NCI-H2171 (cell line): ENCODE results near the gene FHDC1.

ENCODE experiments used
- DNase-seq: peaks from one replicate; lab custom pipeline; 2025; lab: John Stamatoyannopoulos, UW

The FHDC1 gene

DNA sequence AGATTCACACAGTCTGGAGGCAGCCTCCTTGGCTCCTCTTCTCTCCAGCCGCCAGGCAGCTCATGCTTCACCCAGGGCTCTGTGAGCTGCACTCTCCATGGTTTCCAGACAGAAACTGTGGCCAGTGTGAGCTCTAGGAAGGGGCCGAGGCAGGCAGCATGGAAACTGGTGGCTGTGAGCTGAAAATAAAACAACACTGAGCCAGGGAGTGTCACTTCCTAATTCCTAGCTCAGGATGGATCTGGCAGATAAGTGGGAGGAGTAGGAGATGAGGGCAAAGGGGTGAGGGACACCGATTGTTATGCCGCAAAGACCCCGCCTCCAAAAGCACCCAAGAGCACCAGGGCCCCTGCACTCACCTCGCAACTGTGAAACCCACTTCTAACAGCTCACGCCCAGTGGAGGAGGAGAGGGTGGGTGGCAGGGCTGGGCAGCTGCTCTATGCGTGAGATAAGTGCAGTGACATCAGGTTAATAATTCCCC is 69.8 kb downstream of the FHDC1 start:
- DNase-seq = no peak

DNA sequence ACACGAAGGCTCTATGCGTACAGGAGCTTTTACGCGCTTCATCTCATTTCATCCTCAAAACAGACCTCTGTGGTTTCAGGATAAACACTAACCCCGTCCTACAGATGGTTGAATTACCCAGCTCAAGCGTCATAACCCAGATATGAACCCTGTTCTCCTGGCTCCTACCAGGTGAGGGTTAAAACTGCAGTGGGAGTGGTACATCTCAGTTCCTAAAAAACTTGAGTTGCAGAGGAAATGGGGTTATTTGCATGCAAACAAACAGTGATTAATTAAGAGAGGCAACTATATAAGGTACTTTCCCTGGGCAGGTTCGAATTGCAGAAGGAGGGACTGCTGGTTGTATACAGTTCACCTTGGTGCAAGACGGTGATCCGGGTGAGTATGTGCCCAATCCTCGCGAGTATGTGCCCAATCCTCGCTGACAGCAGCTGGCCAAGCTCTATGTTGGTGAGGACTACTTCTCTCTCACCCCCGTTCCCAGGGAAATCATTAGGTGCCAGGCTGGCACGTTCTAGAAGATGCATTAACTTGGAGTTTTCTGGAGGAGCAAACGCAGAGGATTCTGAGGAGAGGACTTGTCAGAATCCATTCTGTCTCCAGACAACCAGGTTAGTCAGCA is 72.6 kb downstream of the FHDC1 start:
- DNase-seq = no peak

DNA sequence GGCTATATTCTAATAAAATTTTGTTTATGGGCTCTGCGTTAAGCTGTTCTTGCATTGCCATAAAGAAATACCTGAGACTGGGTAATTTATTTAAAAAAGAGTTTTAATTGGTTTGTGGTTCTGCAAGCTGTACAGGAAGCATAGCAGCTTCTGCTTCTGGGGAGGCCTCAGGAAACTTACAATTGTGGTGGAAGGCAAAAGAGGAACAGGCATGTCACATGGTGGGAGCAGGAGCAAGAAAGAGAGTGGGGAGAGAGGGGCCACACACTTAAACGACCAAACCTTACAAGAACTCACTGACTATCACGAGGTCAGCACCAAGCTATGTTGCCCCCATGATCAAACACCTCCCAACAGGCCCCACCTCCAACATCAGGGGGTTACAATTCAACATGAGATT is 74.0 kb downstream of the FHDC1 start:
- no peak for DNase-seq

- peak; percentile 52 for DNase-seq
These were observed 77.3 kb downstream of the FHDC1 start for GRCh38 chr4:153013202-153013977.

DNA sequence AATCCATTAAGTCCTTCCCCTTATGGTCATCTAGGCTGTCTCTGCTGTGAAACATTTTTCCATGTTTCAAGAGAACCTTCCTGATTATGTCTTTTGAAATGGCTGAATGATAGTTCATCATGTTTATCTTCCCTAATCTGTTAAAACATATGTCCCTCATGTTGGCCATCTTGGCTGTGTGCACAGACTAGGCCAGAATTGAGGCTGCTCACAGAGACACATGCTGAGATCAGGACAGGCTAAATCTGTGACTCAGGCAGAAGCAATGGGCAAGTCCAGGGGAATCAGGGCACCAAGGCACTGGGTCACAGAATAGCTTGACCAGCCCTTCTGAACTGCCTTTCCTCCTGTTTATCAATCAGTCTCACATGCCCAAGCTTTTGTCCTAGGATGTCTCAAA is 78.3 kb downstream of the FHDC1 start:
- DNase-seq = no peak

DNA sequence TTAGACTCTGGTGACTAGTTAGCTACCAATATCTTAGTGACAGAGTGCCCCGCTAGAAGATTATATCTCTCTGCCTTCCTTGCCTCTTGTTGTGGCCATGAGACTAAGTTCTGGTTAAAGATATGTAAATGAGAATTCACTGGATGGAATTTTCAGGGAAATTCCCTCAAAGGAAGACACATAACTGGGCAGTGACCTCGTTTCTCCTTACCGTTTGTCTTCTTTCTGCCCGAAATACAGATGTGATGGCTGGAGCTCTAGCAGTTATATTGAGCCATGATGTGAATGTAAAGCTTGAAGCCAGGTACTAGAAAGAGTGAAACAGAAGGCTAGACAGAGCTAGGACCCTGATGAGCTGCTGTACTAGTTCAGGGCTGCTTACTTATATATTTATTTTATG is 80.5 kb downstream of the FHDC1 start:
- no peak for DNase-seq

DNA sequence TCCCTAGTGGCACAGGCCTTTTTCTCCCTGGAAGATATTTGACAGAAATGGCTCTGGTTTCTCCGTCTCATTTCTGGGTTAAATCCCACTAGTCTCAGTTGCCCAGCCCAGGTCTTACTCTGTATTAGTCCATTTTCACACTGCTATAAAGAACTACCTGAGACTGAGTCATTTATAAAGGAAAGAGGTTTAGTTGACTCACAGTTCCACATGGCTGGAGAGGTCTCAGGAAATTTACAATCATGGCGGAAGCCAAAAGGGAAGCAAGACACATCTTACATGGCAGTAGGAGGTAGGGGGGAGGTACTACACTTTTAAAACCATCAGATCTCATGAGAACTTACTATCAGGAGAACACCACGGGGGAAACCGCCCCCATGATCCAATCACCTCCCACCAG is 81.9 kb downstream of the FHDC1 start:
- no peak for DNase-seq

- peak; percentile 71 for DNase-seq
These were observed 82.6 kb downstream of the FHDC1 start for GRCh38 chr4:153018684-153019083.

DNA sequence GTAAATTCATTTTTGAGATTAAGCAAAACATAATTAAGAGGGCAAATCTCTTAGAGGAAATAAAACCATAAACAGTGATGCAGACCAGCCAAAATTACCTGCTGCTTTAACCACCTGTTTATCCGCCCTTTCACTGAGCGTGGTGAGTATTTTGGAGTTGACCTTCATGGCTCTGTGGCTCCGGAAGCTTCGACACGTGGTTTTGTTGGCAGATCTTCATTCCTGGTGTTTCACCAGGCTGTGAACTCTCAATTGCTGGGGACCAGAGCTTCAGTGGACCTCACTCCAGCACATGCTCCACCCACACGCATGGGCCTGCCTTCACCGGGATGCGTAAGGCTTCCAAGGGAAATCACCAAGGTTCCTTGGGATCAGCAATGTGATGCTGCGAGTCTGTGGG is 83.8 kb downstream of the FHDC1 start:
- no peak for DNase-seq

DNA sequence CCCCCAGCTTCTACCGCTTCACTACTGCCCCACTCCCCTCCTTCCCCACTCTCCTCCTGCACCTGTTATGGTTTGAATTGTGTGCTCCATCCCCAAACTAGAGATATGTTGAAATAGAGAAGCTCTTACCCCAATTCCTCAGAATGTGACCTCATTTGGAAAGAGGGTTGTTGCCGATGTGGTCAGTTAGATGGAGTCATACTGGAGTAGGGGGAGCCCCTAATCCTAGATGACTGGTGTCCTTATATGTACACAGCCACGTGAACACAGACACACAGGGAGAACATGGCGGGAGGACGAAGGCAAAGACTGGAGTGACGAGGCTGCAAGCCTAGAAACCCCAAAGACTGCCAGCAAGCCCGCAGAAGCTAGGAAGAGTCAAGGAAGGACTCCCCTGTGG is 84.3 kb downstream of the FHDC1 start:
- no peak for DNase-seq

DNA sequence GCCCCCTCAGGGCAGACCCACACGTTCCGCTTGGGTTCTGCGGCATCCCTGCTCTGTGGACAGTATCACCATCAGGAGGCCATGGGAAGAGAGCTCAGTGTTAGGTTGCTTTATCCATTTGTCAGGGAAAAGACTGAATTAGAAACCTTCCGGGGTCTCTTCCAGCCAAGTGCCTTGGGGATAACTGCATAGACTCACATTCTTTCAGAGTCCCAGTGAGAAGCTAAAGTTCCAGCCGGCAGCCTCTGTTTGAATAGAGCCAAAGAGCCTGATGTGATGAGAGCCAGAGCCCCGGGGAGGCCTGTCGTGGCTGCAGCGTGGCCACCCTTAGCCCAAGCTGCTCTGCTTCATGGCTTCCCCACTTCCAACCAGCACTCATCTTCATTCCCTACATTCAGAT is 85.2 kb downstream of the FHDC1 start:
- no peak for DNase-seq

DNA sequence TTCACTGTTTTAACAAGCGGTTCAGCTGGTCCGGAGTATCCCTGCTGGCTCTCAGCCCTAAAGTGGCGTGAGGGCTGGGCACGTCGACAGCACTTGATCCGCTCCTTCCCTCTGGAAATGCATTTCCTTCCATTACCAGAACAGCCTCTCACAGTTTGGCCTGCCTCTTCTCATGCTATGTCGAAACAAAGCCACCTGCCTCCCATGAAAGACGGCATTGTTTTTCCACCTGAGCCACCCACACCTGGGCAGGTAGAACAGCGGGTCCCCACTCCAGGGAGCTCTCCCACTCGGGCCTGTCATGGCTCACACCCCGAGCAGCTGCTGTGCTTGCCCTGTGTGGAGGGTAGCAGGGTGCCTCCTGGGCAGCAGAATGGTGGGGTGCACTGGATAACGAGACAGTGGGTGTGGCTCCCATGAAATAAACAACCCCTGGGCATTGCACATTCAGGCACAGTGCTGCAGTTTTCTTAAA is 86.2 kb downstream of the FHDC1 start:
- no peak for DNase-seq

- no peak for DNase-seq
These were observed 87.0 kb downstream of the FHDC1 start for GRCh38 chr4:153023139-153023538.

GRCh38 chr4:153023692-153024394 is 87.7 kb downstream of the FHDC1 start:
- no peak for DNase-seq

DNA sequence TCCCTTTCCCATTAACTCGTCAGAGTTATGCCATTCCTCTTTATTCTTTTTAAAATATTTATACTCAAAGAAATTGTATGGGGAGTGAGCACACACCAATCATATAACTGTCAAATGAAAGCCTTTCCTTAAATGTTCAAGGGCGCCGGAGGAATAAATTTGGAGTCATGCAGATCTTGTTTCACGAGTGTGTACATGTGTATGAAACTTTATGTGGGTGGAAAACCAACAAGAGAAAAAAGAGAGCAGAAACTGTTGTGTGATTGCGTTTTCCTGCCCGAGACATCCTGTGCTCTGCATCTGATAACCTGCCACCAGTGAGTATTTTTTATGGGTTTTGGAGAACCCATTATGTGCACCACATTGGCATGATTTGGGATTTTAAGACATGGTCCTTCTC is 88.3 kb downstream of the FHDC1 start:
- no peak for DNase-seq

DNA sequence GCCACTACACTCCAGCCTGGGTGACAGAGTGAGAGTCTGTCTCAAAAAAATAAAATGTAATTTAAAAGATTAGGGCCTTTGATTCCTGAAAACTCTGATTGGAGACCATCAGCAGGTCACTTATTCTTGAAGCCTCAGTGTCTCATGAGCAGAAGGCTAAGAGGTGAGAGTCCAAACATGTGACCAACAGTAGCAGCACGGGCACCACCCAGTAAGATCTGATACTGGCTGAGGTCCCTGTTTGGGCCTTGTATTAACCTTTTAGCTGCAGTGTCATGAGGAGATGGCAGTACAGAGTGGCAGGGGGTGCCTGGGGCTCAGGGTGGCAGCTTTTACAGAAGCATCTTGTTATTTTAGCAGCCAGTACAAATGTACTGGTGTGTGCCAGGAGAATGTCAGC is 89.3 kb downstream of the FHDC1 start:
- no peak for DNase-seq

- DNase-seq = no peak
These were observed 90.6 kb downstream of the FHDC1 start for GRCh38 chr4:153026591-153027346.

DNA sequence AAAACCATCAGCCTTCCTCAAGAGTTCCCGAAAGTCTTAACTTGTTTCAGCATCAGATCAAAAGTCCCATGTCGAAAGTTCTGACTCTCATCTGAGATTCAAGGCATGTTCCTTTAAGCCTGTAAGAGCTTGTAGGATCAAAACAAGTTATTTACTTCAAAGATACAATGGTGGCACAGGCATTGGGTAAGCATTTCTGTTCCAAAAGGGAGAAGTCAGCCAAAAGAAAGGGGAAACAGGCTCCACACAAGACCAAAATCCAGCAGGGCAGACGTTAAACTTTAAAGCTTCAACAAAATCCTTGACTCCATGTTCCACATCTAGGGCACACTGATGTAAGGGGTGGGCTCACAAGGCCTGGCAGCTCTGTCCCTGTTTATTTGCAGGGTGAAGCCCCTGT is 91.7 kb downstream of the FHDC1 start:
- no peak for DNase-seq

DNA sequence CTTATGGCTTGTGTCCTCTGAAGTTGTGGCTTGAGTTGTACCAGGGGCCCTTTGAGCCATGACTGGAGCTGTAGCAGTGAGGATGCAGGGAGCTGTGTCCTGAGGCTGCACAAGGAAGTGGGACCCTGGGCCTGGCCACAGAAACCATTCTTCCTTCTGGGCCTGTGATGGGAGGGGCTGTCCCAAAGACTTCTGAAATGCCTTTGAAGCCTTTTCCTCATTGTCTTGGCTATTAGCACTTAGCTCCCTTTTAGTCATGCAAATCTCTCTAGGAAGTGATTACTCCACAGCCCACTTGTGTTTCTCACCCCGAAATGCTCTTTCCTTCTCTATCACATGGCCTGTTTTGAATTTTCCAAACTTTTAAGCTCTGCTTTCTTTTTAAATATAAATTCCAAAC is 92.4 kb downstream of the FHDC1 start:
- no peak for DNase-seq
